ENCODE results near the gene IL21R.

Gene IL21R

GRCh38 chr16:27381974-27382855 is 19.8 kb upstream of the IL21R start:
- TF ChIP-seq KLF16 (tag by site-specific recombination; IDR thresholded peaks at IDR 0.05) (no peak), ZNF324 (tag by site-specific recombination; IDR thresholded peaks at IDR 0.05) (no peak), ZBTB1 (tag by site-specific recombination; IDR thresholded peaks at IDR 0.05) (no peak), ZNF48 (tag by site-specific recombination; IDR thresholded peaks at IDR 0.05) (no peak), BCL11B (tag by site-specific recombination; IDR thresholded peaks at IDR 0.05; ENCODE audit: low read depth) (no peak), BCL11A (tag by site-specific recombination; IDR thresholded peaks at IDR 0.05; ENCODE audit: low read depth) (no peak), OVOL3 (tag by site-specific recombination; IDR thresholded peaks at IDR 0.05) (no peak), ZNF623 (tag by site-specific recombination; IDR thresholded peaks at IDR 0.05) (no peak)
- ChIA-PET POLR2A (no interaction called here), CTCF (interaction anchor here (0.6 kb wide), 2 partner anchors 40 to 229 kb away, joined by 3 to 6 read pairs; no protein-coding TSS in a partner anchor)
- Histone ChIP-seq H3K4me1 (ENCODE audit: control insufficient read depth, insufficient read depth, low read length) (no peaks in the 10 kb centered on the region), H3K36me3 (ENCODE audit: control insufficient read depth in 2 of 2, insufficient read depth in 1 of 2, low read length in 2 of 2) (no peaks in the 10 kb centered on the region), H3K9me3 (ENCODE audit: control insufficient read depth, insufficient read depth, low read depth, low read length) (no peaks in the 10 kb centered on the region), H3K4me3 (ENCODE audit: low read depth, low read length) (no peak overlapping the region), H3K27ac (ENCODE audit: extremely low read depth, low read depth, low read length) (no peak overlapping the region)

- ChIA-PET POLR2A (no interaction called here), CTCF (interaction anchor here (1.1 kb wide), 1 partner anchor 8 kb away, joined by 3 read pairs; no protein-coding TSS in a partner anchor)
- no peaks in the 10 kb centered on the region for H3K4me1 ChIP-seq (ENCODE audit: control insufficient read depth, insufficient read depth, low read length)
- no peaks in the 10 kb centered on the region for H3K36me3 ChIP-seq (ENCODE audit: control insufficient read depth in 2 of 2, insufficient read depth in 1 of 2, low read length in 2 of 2)
- TF ChIP-seq ZNF658 (tag by site-specific recombination; IDR thresholded peaks at IDR 0.05) (no peak), ZNF155 (tag by site-specific recombination; IDR thresholded peaks at IDR 0.05) (no peak), ZFP69B (tag by site-specific recombination; IDR thresholded peaks at IDR 0.05) (no peak), ZNF19 (tag by site-specific recombination; IDR thresholded peaks at IDR 0.05; ENCODE audit: low read depth) (no peak), ZXDB (tag by site-specific recombination; IDR thresholded peaks at IDR 0.05) (no peak), ZSCAN30 (tag by site-specific recombination; IDR thresholded peaks at IDR 0.05) (no peak), ZNF324 (tag by site-specific recombination; IDR thresholded peaks at IDR 0.05) (no peak), PRDM1 (tag by site-specific recombination; IDR thresholded peaks at IDR 0.05) (no peak), KLF9 (tag by site-specific recombination; IDR thresholded peaks at IDR 0.05; ENCODE audit: low read depth) (no peak), ZFP37 (tag by site-specific recombination; IDR thresholded peaks at IDR 0.05) (no peak), ZNF560 (tag by site-specific recombination; IDR thresholded peaks at IDR 0.05; ENCODE audit: borderline replicate concordance) (no peak), ZNF707 (tag by site-specific recombination; IDR thresholded peaks at IDR 0.05) (no peak)
- no peak overlapping the region for H3K27ac ChIP-seq (ENCODE audit: extremely low read depth, low read depth, low read length)
- H3K9me3 ChIP-seq (ENCODE audit: control insufficient read depth, insufficient read depth, low read depth, low read length): no peaks in the 10 kb centered on the region
- H3K4me3 ChIP-seq (ENCODE audit: low read depth, low read length): no peak overlapping the region
Measured at GRCh38 chr16:27383556-27384243, 18.3 kb upstream of the IL21R start.

GRCh38 chr16:27384425-27384824 is 17.5 kb upstream of the IL21R start:
- CTCF ChIA-PET: interaction anchor here (1.1 kb wide), 1 partner anchor 8 kb away, joined by 3 read pairs; no protein-coding TSS in a partner anchor
- H3K27ac ChIP-seq (ENCODE audit: extremely low read depth, low read depth, low read length): no peak overlapping the region
- H3K9me3 ChIP-seq (ENCODE audit: control insufficient read depth, insufficient read depth, low read depth, low read length): no peaks in the 10 kb centered on the region
- POLR2A ChIA-PET: no interaction called here
- no peaks in the 10 kb centered on the region for H3K36me3 ChIP-seq (ENCODE audit: control insufficient read depth in 2 of 2, insufficient read depth in 1 of 2, low read length in 2 of 2)
- no peaks in the 10 kb centered on the region for H3K4me1 ChIP-seq (ENCODE audit: control insufficient read depth, insufficient read depth, low read length)
- H3K4me3 ChIP-seq (ENCODE audit: low read depth, low read length): no peak overlapping the region
- no peak for TF ChIP-seq ZNF202 (tag by site-specific recombination; IDR thresholded peaks at IDR 0.05; ENCODE audit: borderline replicate concordance)
- no peak for TF ChIP-seq ZNF416 (tag by site-specific recombination; IDR thresholded peaks at IDR 0.05)
- no peak for TF ChIP-seq ZNF114 (tag by site-specific recombination; IDR thresholded peaks at IDR 0.05)
- TF ChIP-seq ZBTB49 (tag by site-specific recombination; IDR thresholded peaks at IDR 0.05; ENCODE audit: low read depth): no peak

All from HEK293 (cell line).